IgD-negative memory B cell (primary cell): ENCODE measurements around the gene CNR2. TPM values are rescaled to one million over a fixed set of nuclear protein-coding genes. Genes with fewer than 3 reads are reported as not detected.
"Not testable (repeated sequence)": the region's sequence is repeated elsewhere in the genome, so short reads cannot be mapped to it uniquely, and the experiment has no call there.

Experiments
- H3K27ac Mint-ChIP-seq, 3 donors: one replicate each; pipeline ENCODE4 v1.8.0; 2020 to 2022; ENCODE audit warnings: mild to moderate bottlenecking in 3 of 3, mixed read lengths in 3 of 3, moderate library complexity in 1 of 3
- H3K27me3 Mint-ChIP-seq: one replicate; pipeline ENCODE4 v1.8.0; 2021; ENCODE audit warnings: mixed read lengths
- H3K36me3 Mint-ChIP-seq: one replicate; pipeline ENCODE4 v1.8.0; 2020; ENCODE audit warnings: mild to moderate bottlenecking, mixed read lengths
- H3K4me1 Mint-ChIP-seq, 3 donors: one replicate each; pipeline ENCODE4 v1.8.0; 2020 to 2022; ENCODE audit warnings: mixed read lengths in 3 of 3, mild to moderate bottlenecking in 1 of 3
- H3K4me3 Mint-ChIP-seq, 4 donors: one replicate each; pipeline ENCODE4 v1.8.0; 2020 to 2022; ENCODE audit warnings: mild to moderate bottlenecking in 4 of 4, mixed read lengths in 4 of 4, moderate library complexity in 3 of 4
- H3K9me3 Mint-ChIP-seq, 3 donors: one replicate each; pipeline ENCODE4 v1.8.0; 2020 to 2021; ENCODE audit warnings: mixed read lengths in 3 of 3, mild to moderate bottlenecking in 1 of 3
- polyA plus RNA-seq: library from polyadenylated mRNA; unstranded; fragments of 300-500 nt; fragmentation: Illumina TruSeq; gene quantifications from one replicate; pipeline ENCODE4 v1.2.3, GENCODE V29; 2021

Gene CNR2
- 52.1 TPM for polyA plus RNA-seq

DNA sequence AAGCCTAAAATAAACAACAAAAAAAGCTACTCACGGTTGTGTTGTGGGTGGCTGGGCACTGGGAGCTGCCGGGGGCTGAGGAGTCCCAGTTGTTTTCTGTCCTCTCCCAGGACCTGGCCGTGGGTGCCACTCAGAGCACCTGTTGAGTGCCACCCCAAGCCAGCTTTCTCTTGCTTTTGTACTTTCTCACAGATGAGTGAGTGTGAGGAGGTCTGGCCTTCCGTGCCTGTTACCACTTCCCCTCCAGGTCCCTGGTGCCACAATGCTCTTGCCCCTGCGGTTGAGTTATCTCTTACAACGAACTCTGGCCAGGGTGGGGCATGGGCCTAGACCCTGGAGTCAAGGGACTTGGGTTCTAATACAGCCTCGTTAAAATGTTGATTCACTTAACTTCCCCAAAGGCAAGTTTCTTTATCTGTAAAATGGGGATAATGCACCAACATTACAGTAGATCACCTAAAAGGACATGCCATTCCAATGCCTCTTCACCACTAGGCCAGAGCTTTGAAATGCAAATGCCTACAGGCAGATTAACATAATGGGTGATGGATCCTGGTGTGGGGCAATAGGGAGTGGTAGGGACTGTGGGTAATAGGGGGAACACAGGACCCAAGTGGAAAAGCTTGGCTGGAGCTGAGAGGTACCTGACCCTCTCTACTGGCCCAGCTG is at the start of gene CNR2:
Gene CNR2, minus strand, starts transcription at position 151 of the 669 bp plus-strand sequence. CDS start 37,745 bp downstream, outside the sequence.
- Mint-ChIP-seq H3K4me3 (peak within 1 kb of the TSS; percentile 95 to 98 (median 98)), H3K27ac (peak within 1 kb of the TSS; percentile 89 to 98 (median 94)), H3K36me3 (peaks cover 7% of the 10 kb centered on the region), H3K9me3 (no peaks in the 10 kb centered on the region), H3K4me1 (peaks cover 44 to 58% (median 46%) of the 10 kb centered on the region in 3 donors), H3K27me3 (no peaks in the 10 kb centered on the region)

GRCh38 chr1:23960291-23961020 is 47.3 kb upstream of the CNR2 start:
- H3K4me3 Mint-ChIP-seq, result peak overlapping the region; percentile 99 to 100 (median 100)
- H3K4me1 Mint-ChIP-seq, result peaks cover 50 to 59% (median 54%) of the 10 kb centered on the region in 3 donors
- no peaks in the 10 kb centered on the region for H3K27me3 Mint-ChIP-seq
- H3K9me3 Mint-ChIP-seq, result no peaks in the 10 kb centered on the region
- H3K27ac Mint-ChIP-seq, result peak overlapping the region; percentile 86 to 100 (median 92)
- peaks cover 2% of the 10 kb centered on the region for H3K36me3 Mint-ChIP-seq

GRCh38 chr1:23959461-23960290 is 46.5 kb upstream of the CNR2 start, which contains the start of gene PNRC2:
Gene PNRC2, plus strand, starts transcription at chr1:23959828. Its CDS starts 1,630 bp downstream, at chr1:23961458.
- Mint-ChIP-seq H3K4me1 (peaks cover 49 to 60% (median 54%) of the 10 kb centered on the region in 3 donors), H3K27ac (peak within 1 kb of the TSS; percentile 86 to 100 (median 92)), H3K9me3 (no peaks in the 10 kb centered on the region), H3K4me3 (peak within 1 kb of the TSS; percentile 99 to 100 (median 100)), H3K36me3 (peaks cover 2% of the 10 kb centered on the region), H3K27me3 (no peaks in the 10 kb centered on the region)

GRCh38 chr1:23958810-23959460 is 45.8 kb upstream of the CNR2 start:
- Mint-ChIP-seq H3K4me3 (peak overlapping the region; percentile 99 to 100 (median 100)), H3K9me3 (no peaks in the 10 kb centered on the region), H3K36me3 (peaks cover 2% of the 10 kb centered on the region), H3K27ac (peak overlapping the region; percentile 86 to 100 (median 92)), H3K27me3 (no peaks in the 10 kb centered on the region), H3K4me1 (peaks cover 46 to 56% (median 46%) of the 10 kb centered on the region in 3 donors)

DNA sequence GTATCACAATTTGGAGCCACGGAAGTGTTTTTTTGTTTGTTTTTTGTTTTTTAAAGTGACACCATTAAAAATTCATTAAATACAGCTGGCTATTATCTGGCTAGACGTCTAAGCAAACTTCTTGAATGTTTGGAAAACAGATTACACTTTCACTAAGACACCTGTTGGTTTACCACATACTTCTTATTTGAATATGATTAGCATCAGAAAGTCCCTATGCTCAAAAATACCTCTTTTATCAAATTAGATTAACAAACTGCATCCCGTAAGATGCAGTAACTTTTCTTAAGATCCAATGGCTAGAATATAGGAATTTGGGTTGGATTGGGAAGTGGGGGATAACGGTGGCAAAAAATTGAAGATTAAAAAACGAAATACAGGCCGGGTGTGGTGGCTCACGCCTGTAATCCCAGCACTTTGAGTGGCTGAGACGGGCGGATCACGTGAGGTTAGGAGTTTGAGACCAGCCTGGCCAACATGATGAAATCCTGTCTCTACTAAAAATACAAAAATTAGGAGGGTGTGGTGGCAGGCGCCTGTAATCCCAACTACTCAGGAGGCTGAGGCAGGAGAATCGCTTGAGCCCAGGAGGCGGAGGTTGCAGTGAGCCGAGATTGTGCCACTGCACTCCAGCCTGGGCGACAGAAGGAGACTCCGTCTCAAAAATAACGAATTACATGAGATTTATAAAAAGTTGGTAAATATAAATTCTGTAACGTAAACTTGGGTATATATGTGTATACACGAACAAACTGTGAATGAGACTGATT is 45.1 kb upstream of the CNR2 start:
- not testable (repeated sequence) for H3K36me3 Mint-ChIP-seq, H3K27me3 Mint-ChIP-seq, H3K9me3 Mint-ChIP-seq
- Mint-ChIP-seq H3K4me3 (peak overlapping the region; percentile 99 to 100 (median 100)), H3K27ac (peak overlapping the region; percentile 86 to 100 (median 92)), H3K4me1 (peaks cover 46 to 53% (median 47%) of the 10 kb centered on the region in 3 donors)

DNA sequence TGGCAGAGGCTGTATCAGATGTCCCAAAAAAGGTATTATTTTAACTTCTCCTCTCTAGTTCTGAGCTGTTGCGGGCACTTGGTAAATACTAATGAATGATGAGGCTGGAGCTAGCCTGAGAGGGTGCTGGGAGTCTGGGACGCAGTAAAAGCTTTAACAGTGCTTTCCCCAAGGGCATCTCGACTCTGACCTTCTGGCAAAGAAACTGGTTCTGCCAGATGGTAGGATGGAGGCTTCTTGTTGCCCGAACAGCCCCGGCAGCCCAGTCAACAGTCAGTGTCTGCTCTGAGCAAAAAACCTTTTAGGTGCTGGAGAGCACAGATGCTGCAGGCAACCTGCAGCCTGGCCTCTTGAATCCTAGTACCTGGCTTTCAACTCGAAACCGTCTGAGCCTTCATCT is 43.9 kb upstream of the CNR2 start:
- Mint-ChIP-seq H3K27me3 (no peaks in the 10 kb centered on the region), H3K27ac (peak overlapping the region; percentile 86 to 100 (median 92)), H3K36me3 (peaks cover 2% of the 10 kb centered on the region), H3K4me1 (peaks cover 46 to 50% (median 47%) of the 10 kb centered on the region in 3 donors), H3K4me3 (peak overlapping the region in 1 of 4 donors; percentile 100), H3K9me3 (no peaks in the 10 kb centered on the region)

GRCh38 chr1:23953020-23953419 is 39.9 kb upstream of the CNR2 start:
- no peaks in the 10 kb centered on the region for H3K9me3 Mint-ChIP-seq
- H3K4me3 Mint-ChIP-seq, result no peak overlapping the region
- no peaks in the 10 kb centered on the region for H3K27me3 Mint-ChIP-seq
- H3K27ac Mint-ChIP-seq, result peak overlapping the region in 1 of 3 donors; percentile 58
- H3K4me1 Mint-ChIP-seq, result peaks cover 28 to 34% (median 32%) of the 10 kb centered on the region in 3 donors
- peaks cover 1% of the 10 kb centered on the region for H3K36me3 Mint-ChIP-seq

- Mint-ChIP-seq H3K9me3 (peaks cover 2 to 11% (median 3%) of the 10 kb centered on the region in 3 donors), H3K27me3 (no peaks in the 10 kb centered on the region), H3K36me3 (peaks cover 1% of the 10 kb centered on the region), H3K4me1 (peaks cover 7 to 19% (median 15%) of the 10 kb centered on the region in 3 donors), H3K27ac (no peak overlapping the region), H3K4me3 (no peak overlapping the region)
Measured at GRCh38 chr1:23947366-23947765, 34.2 kb upstream of the CNR2 start.

DNA sequence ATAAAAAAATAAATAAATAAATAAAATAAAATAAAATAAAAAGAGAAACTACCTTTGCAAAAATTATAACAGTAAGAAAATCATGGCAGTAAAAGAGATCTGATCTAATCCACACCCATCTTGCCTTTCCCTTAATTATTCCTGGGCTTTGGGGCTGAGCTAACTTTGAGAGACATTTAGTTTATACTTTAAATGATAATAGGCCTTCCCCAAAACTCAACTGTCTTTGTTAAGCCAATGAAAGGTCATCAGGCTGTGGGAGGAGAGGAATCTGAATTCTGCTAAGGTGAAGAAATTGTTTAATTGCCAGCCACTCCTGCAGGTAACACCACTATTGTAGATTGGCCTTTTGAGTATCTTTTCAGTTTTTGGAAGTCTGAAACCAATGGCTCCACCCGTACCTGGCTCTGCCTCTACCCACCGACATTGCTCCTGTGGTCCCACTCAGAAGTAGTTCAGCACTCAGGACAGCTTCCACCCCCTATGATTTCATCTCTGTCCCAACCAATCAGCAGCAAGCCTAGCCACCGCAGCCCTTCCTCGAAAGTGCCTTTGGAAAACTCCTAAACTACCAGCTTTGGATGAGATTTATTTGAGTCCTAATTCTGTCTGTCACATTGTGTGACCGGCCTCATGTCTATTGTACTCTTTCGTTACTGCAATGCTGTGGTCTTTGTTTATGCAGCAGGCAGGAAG is 23.5 kb upstream of the CNR2 start:
- peak overlapping the region in 1 of 4 donors; percentile 34 for H3K4me3 Mint-ChIP-seq
- no peaks in the 10 kb centered on the region for H3K9me3 Mint-ChIP-seq
- H3K4me1 Mint-ChIP-seq, result peaks cover 10 to 12% (median 11%) of the 10 kb centered on the region in 3 donors
- H3K27ac Mint-ChIP-seq, result no peak overlapping the region
- H3K27me3 Mint-ChIP-seq, result no peaks in the 10 kb centered on the region
- no peaks in the 10 kb centered on the region for H3K36me3 Mint-ChIP-seq

- Mint-ChIP-seq H3K27me3 (no peaks in the 10 kb centered on the region), H3K9me3 (no peaks in the 10 kb centered on the region), H3K4me1 (peaks cover 17 to 23% (median 20%) of the 10 kb centered on the region in 3 donors), H3K4me3 (peak overlapping the region; percentile 35 to 89 (median 81)), H3K27ac (peak overlapping the region; percentile 65 to 85 (median 83)), H3K36me3 (no peaks in the 10 kb centered on the region)
Measured at GRCh38 chr1:23931491-23931880, 18.3 kb upstream of the CNR2 start.

- Mint-ChIP-seq H3K27ac (peak overlapping the region; percentile 65 to 85 (median 83)), H3K4me1 (peaks cover 17 to 23% (median 20%) of the 10 kb centered on the region in 3 donors), H3K9me3 (no peaks in the 10 kb centered on the region), H3K36me3 (no peaks in the 10 kb centered on the region), H3K27me3 (no peaks in the 10 kb centered on the region), H3K4me3 (peak overlapping the region; percentile 35 to 89 (median 81))
Measured at GRCh38 chr1:23930861-23931490, 17.8 kb upstream of the CNR2 start.

GRCh38 chr1:23930270-23930669 is 17.1 kb upstream of the CNR2 start:
- Mint-ChIP-seq H3K4me1 (peaks cover 17 to 23% (median 20%) of the 10 kb centered on the region in 3 donors), H3K36me3 (no peaks in the 10 kb centered on the region), H3K9me3 (no peaks in the 10 kb centered on the region), H3K27ac (peak overlapping the region in 1 of 3 donors; percentile 81), H3K4me3 (peak overlapping the region in 2 of 4 donors; percentile 4 to 8), H3K27me3 (no peaks in the 10 kb centered on the region)

- H3K27me3 Mint-ChIP-seq, result no peaks in the 10 kb centered on the region
- H3K4me3 Mint-ChIP-seq, result no peak overlapping the region
- H3K27ac Mint-ChIP-seq, result no peak overlapping the region
- H3K4me1 Mint-ChIP-seq, result peaks cover 17 to 23% (median 20%) of the 10 kb centered on the region in 3 donors
- no peaks in the 10 kb centered on the region for H3K36me3 Mint-ChIP-seq
- no peaks in the 10 kb centered on the region for H3K9me3 Mint-ChIP-seq
Measured at GRCh38 chr1:23928789-23929188, 15.6 kb upstream of the CNR2 start.
